Tibial artery (tissue), 4 donors: ENCODE data around the gene NEDD9.

ENCODE experiments used
- DNase-seq, 2 donors: peaks; one replicate each; pipeline ENCODE4 v3.0.0-alpha.2; 2019
- H3K27ac ChIP-seq, 2 donors: fragments of 200-600 bp; sonication (generic) in 1 of 2; 1 replicate in 1 of 2; 2 replicates in 1 of 2; pipeline ENCODE4 v1.5.1; 2018 to 2019; ENCODE audit warnings: mild to moderate bottlenecking in 1 of 2
- H3K27me3 ChIP-seq, 2 donors: fragments of 200-600 bp; sonication (generic) in 1 of 2; one replicate each; pipeline versions ENCODE4 v1.5.1 to v1.6.0; 2016 to 2019
- H3K36me3 ChIP-seq, 3 donors: fragments of 200-600 bp; sonication (generic) in 2 of 3; one replicate each; pipeline ENCODE4 v1.5.1; 2016 to 2019; ENCODE audit warnings: mild to moderate bottlenecking in 2 of 3
- H3K4me1 ChIP-seq, 4 donors: fragments of 200-600 bp; sonication (generic) in 2 of 4; 1 replicate in 3 of 4; 2 replicates in 1 of 4; pipeline ENCODE4 v1.5.1; 2016 to 2019
- H3K4me3 ChIP-seq, 2 donors: fragments of 200-600 bp; sonication (generic) in 1 of 2; 1 replicate in 1 of 2; 2 replicates in 1 of 2; pipeline ENCODE4 v1.5.1; 2018 to 2019; ENCODE audit warnings: mild to moderate bottlenecking in 2 of 2
- H3K9me3 ChIP-seq, 3 donors: fragments of 200-600 bp; sonication (generic) in 1 of 3; one replicate each; pipeline ENCODE4 v1.5.1; 2016 to 2019
- intact Hi-C: fragments of 100-400 bp; cut with DNase I; formaldehyde crosslinking; loops from one replicate; pipeline ENCODE4 v1.15.0; 2023; ENCODE audit warnings: low total_unique reads
- TF ChIP-seq, protein P1 (sequence below), 2 experiments: fragments of 200-600 bp in 1 of 2; fragments of 450-650 bp in 1 of 2; IDR thresholded peaks; one replicate each; pipeline ENCODE4 v1.5.1; 2017 to 2019; ENCODE audit warnings: antibody characterized with exemption in 2 of 2, mild to moderate bottlenecking in 1 of 2, moderate library complexity in 1 of 2

The NEDD9 gene

DNA sequence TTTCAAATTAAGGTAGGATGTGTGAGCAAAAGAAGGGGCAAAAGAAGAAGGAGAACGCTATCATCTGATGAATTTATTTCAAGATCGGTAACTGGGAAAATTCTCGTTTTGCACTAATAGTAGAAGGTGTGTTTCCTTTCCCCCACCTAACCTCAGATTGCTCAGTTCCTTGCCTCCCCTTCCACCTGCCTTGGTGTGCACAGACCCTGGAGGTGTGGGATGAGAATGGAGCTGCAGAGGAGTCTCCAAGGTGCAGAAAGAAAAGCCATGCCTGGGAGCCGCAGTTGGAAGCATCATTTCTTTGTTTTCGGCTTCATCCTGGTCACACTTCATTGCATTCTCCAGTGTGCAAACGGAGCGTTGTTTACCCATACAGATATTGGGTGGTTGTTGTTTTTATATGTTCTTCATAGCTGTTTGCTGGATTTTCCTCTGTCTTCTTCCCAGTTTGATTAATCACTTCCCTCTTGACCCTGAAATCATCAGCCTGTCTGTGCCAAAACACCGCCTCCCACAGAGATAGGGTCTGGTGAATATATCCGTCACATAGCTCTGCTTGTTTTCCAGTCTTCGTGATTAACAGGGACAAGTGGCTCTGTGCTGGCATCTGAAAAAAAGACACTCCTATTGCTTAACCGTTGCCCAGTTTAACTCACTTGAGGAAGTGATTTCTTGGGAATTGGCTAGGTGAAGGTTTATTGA is 40.2 kb upstream of the NEDD9 start:
- Histone ChIP-seq H3K27me3 (no peaks in the 10 kb centered on the region), H3K36me3 (no peaks in the 10 kb centered on the region), H3K27ac (no peak overlapping the region), H3K4me1 (peaks cover 0 to 12% (median 7%) of the 10 kb centered on the region in 4 donors), H3K9me3 (no peaks in the 10 kb centered on the region), H3K4me3 (no peak overlapping the region)
- intact Hi-C loops: no loop called here
- DNase-seq: no peak
- TF ChIP-seq, protein P1, sequence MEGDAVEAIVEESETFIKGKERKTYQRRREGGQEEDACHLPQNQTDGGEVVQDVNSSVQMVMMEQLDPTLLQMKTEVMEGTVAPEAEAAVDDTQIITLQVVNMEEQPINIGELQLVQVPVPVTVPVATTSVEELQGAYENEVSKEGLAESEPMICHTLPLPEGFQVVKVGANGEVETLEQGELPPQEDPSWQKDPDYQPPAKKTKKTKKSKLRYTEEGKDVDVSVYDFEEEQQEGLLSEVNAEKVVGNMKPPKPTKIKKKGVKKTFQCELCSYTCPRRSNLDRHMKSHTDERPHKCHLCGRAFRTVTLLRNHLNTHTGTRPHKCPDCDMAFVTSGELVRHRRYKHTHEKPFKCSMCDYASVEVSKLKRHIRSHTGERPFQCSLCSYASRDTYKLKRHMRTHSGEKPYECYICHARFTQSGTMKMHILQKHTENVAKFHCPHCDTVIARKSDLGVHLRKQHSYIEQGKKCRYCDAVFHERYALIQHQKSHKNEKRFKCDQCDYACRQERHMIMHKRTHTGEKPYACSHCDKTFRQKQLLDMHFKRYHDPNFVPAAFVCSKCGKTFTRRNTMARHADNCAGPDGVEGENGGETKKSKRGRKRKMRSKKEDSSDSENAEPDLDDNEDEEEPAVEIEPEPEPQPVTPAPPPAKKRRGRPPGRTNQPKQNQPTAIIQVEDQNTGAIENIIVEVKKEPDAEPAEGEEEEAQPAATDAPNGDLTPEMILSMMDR (IDR thresholded peaks at IDR 0.05): no peak

- no peak overlapping the region for H3K27ac ChIP-seq
- peaks cover 0 to 2% (median 0%) of the 10 kb centered on the region in 4 donors for H3K4me1 ChIP-seq
Observed at GRCh38 chr6:11271228-11272020, 39.0 kb upstream of the NEDD9 start.

GRCh38 chr6:11270030-11271027 is 37.9 kb upstream of the NEDD9 start:
- DNase-seq: no peak
- Histone ChIP-seq H3K4me3 (no peak overlapping the region), H3K36me3 (no peaks in the 10 kb centered on the region), H3K27me3 (no peaks in the 10 kb centered on the region), H3K4me1 (no peaks in the 10 kb centered on the region), H3K27ac (no peak overlapping the region), H3K9me3 (no peaks in the 10 kb centered on the region)
- intact Hi-C loops: no loop called here
- TF ChIP-seq, protein P1 (IDR thresholded peaks at IDR 0.05): no peak

More at GRCh38 chr6:11271228-11272020, 39.0 kb upstream of the NEDD9 start:
- intact Hi-C loops: no loop called here
- H3K36me3 ChIP-seq: no peaks in the 10 kb centered on the region
- no peaks in the 10 kb centered on the region for H3K27me3 ChIP-seq
- TF ChIP-seq, protein P1 (IDR thresholded peaks at IDR 0.05): no peak
- DNase-seq: no peak
- no peak overlapping the region for H3K4me3 ChIP-seq
- no peaks in the 10 kb centered on the region for H3K9me3 ChIP-seq

GRCh38 chr6:11268978-11269377 is 36.5 kb upstream of the NEDD9 start:
- Histone ChIP-seq H3K36me3 (no peaks in the 10 kb centered on the region), H3K9me3 (no peaks in the 10 kb centered on the region), H3K4me1 (peaks cover 0 to 3% (median 0%) of the 10 kb centered on the region in 4 donors), H3K27ac (no peak overlapping the region), H3K27me3 (no peaks in the 10 kb centered on the region), H3K4me3 (no peak overlapping the region)
- no peak for DNase-seq
- TF ChIP-seq, protein P1 (IDR thresholded peaks at IDR 0.05): no peak
- intact Hi-C loops: no loop called here

DNA sequence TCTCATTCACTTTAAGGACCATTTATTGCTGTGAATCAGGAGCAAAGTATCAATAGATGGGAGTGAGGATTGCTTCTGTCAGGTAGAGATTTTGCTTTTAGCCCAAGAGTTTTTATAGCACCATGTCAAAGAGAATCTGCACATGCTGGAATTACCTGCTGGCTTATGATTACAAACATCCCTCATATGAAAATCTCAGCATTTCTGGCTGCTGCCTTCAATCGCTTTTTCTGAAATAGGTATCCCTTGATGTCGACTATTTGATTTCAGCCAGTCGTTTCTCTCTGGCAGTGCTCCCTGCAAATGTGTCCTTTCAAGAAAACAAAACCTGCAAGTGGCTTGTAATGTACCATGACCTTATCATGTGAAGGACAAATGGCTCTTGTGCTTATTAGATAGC is 34.5 kb upstream of the NEDD9 start:
- no peak overlapping the region for H3K27ac ChIP-seq
- DNase-seq: no peak
- no peaks in the 10 kb centered on the region for H3K36me3 ChIP-seq
- intact Hi-C loops: no loop called here
- no peaks in the 10 kb centered on the region for H3K9me3 ChIP-seq
- H3K4me3 ChIP-seq: no peak overlapping the region
- TF ChIP-seq, protein P1 (IDR thresholded peaks at IDR 0.05): no peak
- H3K4me1 ChIP-seq: peaks cover 0 to 24% (median 18%) of the 10 kb centered on the region in 4 donors
- no peaks in the 10 kb centered on the region for H3K27me3 ChIP-seq
